Body of pancreas (tissue), 4 donors: ENCODE measurements around the gene LDLRAD4.

Source experiments
- POLR2A ChIP-seq, 3 donors: fragments of 450-650 bp; IDR thresholded peaks; one replicate each; pipeline ENCODE4 v1.6.1; 2016; ENCODE audit warnings: antibody characterized with exemption in 3 of 3, mild to moderate bottlenecking in 2 of 3
- TF ChIP-seq, protein P1 (sequence below), 7 experiments: fragments of 450-650 bp in 4 of 7; fragments of 200-600 bp in 3 of 7; sonication (generic) in 3 of 7; IDR thresholded peaks; one replicate each; pipeline ENCODE4 v1.5.1; 2016 to 2019; ENCODE audit warnings: antibody characterized with exemption in 7 of 7

DNA sequence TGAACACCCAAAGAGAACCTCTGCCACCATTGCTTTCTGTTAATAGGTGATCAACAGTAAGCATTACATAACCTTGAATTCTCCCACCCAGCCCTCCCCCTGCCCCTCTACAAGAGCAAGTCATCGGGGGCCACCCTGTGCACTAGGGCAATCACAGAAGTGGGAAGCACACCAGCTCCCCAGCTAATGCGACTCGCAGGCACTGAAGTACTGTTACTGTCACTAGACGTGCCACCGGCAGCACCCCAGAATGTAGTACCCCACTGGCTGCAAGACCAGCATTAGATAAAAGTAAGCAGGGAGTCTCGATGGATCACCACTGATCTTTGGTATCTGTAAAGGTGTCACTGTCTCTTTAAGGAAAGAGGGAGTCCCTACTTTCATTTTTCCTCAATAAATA lies 340.2 kb downstream of the LDLRAD4 start:
- TF ChIP-seq POLR2A (IDR thresholded peaks at IDR 0.05), result no peak
- TF ChIP-seq, protein P1, sequence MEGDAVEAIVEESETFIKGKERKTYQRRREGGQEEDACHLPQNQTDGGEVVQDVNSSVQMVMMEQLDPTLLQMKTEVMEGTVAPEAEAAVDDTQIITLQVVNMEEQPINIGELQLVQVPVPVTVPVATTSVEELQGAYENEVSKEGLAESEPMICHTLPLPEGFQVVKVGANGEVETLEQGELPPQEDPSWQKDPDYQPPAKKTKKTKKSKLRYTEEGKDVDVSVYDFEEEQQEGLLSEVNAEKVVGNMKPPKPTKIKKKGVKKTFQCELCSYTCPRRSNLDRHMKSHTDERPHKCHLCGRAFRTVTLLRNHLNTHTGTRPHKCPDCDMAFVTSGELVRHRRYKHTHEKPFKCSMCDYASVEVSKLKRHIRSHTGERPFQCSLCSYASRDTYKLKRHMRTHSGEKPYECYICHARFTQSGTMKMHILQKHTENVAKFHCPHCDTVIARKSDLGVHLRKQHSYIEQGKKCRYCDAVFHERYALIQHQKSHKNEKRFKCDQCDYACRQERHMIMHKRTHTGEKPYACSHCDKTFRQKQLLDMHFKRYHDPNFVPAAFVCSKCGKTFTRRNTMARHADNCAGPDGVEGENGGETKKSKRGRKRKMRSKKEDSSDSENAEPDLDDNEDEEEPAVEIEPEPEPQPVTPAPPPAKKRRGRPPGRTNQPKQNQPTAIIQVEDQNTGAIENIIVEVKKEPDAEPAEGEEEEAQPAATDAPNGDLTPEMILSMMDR (IDR thresholded peaks at IDR 0.05), result no peak
